ENCODE results near the gene POLR1G.

- TF ChIP-seq CTCF (IDR thresholded peaks at IDR 0.05; ENCODE audit: extremely low read depth in 1 of 2, insufficient read depth in 1 of 2, low read depth in 1 of 2, low read length in 2 of 2), result no peak
- no peak for TF ChIP-seq EZH2 (IDR thresholded peaks at IDR 0.05; ENCODE audit: borderline replicate concordance, low read depth, low read length, severe bottlenecking)
- peak; percentile 26 for TF ChIP-seq POLR2AphosphoS5 (IDR thresholded peaks at IDR 0.05; ENCODE audit: insufficient read depth, low read depth, low read length)
- TF ChIP-seq POLR2A (IDR thresholded peaks at IDR 0.05; ENCODE audit: low read depth, low read length), result peak; percentile 49
- TF ChIP-seq MAX (IDR thresholded peaks at IDR 0.05; ENCODE audit: insufficient read depth, insufficient read length), result no peak
- no peak for TF ChIP-seq MYC (IDR thresholded peaks at IDR 0.05; ENCODE audit: low read depth, low read length)
- no peak for TF ChIP-seq JUN (IDR thresholded peaks at IDR 0.05; ENCODE audit: borderline replicate concordance, insufficient read depth, insufficient read length, low read depth)
- TF ChIP-seq FOS (IDR thresholded peaks at IDR 0.05; ENCODE audit: borderline replicate concordance, insufficient read depth, low read length), result no peak
- TF ChIP-seq GATA2 (IDR thresholded peaks at IDR 0.05; ENCODE audit: insufficient read depth, insufficient read length, low read depth, low read length), result no peak
Observed at GRCh38 chr19:45409557-45409920, 3.1 kb downstream of the POLR1G start.
